Renal cortical epithelial cell (primary cell): ENCODE measurements around the gene OSBPL10. TPM values are rescaled to one million over a fixed set of nuclear protein-coding genes. Genes with fewer than 3 reads are reported as not detected.
"Not testable (repeated sequence)": the region's sequence is repeated elsewhere in the genome, so short reads cannot be mapped to it uniquely, and the experiment has no call there.

ENCODE experiments used
- DNase-seq: peaks from one replicate; pipeline ENCODE4 v3.0.0-alpha.2; 2011; ENCODE audit warnings: low read depth
- total RNA-seq: library from RNA; depleted of rRNA; stranded (reverse); fragments of >200 nt; gene quantifications from 2 replicates; pipeline ENCODE4 v1.2.3, GENCODE V29; 2014

OSBPL10 gene, protein sequence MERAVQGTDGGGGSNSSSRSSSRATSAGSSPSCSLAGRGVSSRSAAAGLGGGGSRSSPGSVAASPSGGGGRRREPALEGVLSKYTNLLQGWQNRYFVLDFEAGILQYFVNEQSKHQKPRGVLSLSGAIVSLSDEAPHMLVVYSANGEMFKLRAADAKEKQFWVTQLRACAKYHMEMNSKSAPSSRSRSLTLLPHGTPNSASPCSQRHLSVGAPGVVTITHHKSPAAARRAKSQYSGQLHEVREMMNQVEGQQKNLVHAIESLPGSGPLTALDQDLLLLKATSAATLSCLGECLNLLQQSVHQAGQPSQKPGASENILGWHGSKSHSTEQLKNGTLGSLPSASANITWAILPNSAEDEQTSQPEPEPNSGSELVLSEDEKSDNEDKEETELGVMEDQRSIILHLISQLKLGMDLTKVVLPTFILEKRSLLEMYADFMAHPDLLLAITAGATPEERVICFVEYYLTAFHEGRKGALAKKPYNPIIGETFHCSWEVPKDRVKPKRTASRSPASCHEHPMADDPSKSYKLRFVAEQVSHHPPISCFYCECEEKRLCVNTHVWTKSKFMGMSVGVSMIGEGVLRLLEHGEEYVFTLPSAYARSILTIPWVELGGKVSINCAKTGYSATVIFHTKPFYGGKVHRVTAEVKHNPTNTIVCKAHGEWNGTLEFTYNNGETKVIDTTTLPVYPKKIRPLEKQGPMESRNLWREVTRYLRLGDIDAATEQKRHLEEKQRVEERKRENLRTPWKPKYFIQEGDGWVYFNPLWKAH
- 17.0 and 78.3 TPM in 2 replicates for total RNA-seq

- DNase-seq, result peak; percentile 83
Observed at GRCh38 chr3:31981206-31982181, at the start of gene OSBPL10, which contains the start of gene ZNF860. TSS of gene OSBPL10 (minus strand) at chr3:31981262. CDS start at chr3:31981179, 83 bp downstream. TSS of gene ZNF860 (plus strand) at chr3:31981750. CDS start at chr3:31989080, 7,330 bp downstream.

- DNase-seq, result no peak
Observed at GRCh38 chr3:32026593-32026992, 45.5 kb upstream of the OSBPL10 start.

GRCh38 chr3:32022947-32023346 is 41.9 kb upstream of the OSBPL10 start:
- DNase-seq, result no peak

DNA sequence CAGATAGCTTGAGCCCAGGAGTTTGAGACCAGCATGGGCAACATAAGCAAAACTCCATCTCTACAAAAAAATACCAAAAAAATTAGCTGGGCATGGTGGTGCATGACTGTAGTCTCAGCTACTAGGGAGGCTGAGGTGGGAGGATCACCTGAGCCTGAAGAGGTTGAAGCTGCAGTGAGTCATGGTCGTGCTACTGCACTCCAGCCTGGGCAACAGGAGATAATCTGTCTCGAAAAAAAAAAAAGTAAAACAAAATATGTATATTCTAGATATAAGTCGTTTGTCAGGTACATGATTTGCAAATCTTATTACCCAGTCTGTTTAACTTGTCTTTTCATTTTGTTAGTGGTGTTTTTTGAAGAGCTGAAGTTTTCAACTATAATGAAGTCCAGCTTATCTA is 40.7 kb upstream of the OSBPL10 start:
- DNase-seq, result no peak

GRCh38 chr3:32021155-32021554 is 40.1 kb upstream of the OSBPL10 start:
- DNase-seq, result no peak

GRCh38 chr3:32018757-32019564 is 37.9 kb upstream of the OSBPL10 start:
- DNase-seq, result peak; percentile 62

GRCh38 chr3:32017286-32017685 is 36.2 kb upstream of the OSBPL10 start:
- no peak for DNase-seq

DNA sequence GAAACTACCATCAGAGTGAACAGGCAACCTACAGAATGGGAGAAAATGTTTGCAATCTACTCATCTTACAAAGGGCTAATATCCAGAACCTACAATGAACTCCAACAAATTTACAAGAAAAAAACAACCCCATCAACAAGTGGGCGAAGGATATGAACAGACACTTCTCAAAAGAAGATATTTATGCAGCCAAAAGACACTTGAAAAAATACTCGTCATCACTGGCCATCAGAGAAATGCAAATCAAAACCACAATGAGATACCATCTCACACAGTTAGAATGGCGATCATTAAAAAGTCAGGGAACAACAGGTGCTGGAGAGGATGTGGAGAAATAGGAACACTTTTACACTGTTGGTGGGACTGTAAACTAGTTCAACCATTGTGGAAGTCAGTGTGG is 34.6 kb upstream of the OSBPL10 start:
- not testable (repeated sequence) for DNase-seq

DNA sequence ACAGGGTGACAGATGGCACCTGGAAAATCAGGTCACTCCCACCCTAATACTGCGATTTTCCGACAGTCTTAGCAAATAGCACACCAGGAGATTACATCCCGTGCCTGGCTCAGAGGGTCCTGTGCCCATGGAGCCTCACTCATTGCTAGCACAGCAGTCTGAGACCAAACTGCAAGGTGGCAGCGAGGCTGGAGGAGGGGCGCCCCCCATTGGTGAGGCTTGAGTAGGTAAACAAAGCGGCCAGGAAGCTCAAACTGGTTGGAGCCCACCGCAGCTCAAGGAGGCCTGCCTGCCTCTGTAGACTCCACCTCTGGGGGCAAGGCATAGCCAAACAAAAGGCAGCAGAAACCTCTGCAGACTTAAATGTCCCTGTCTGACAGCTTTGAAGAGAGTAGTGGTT is 29.6 kb upstream of the OSBPL10 start:
- not testable (repeated sequence) for DNase-seq

DNA sequence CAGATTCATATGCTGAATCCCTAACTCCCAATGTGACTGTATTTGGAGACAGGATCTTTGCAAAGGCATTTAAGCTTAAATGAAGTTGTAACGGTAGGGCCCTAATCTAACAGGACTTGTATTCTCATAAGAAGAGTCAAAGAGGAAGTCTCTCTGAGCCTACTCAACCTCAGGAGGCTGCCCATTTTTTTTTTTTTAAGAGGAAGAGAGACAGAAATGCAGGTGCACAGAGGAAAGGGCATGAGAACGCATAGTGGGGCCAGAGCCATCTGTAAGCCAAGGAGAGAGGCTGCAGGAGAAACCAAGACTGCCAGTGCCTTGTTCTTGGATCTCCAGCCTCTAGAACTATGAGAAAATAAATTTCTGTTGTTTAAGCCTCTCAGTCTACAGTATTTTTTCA is 28.9 kb upstream of the OSBPL10 start:
- DNase-seq, result no peak

DNA sequence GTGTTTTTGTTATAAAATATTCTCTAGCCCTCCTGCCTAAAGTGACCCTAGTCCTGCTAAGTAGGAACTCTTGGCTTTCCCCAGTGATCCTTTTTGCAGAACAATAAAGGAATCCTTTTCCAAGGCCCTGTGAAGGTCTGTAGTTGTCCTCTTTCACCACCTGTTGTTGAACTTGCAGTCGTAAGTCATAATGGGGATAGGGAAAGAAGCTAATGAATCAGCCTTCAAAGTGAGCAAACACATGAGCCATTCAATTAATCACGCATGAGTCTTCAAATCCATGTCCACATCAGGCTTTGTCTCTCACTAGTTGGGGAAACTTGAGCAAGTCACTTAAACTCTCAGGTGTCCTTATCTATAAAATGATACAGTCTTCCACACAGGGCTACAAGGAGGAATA is 28.0 kb upstream of the OSBPL10 start:
- peak; percentile 47 for DNase-seq

DNA sequence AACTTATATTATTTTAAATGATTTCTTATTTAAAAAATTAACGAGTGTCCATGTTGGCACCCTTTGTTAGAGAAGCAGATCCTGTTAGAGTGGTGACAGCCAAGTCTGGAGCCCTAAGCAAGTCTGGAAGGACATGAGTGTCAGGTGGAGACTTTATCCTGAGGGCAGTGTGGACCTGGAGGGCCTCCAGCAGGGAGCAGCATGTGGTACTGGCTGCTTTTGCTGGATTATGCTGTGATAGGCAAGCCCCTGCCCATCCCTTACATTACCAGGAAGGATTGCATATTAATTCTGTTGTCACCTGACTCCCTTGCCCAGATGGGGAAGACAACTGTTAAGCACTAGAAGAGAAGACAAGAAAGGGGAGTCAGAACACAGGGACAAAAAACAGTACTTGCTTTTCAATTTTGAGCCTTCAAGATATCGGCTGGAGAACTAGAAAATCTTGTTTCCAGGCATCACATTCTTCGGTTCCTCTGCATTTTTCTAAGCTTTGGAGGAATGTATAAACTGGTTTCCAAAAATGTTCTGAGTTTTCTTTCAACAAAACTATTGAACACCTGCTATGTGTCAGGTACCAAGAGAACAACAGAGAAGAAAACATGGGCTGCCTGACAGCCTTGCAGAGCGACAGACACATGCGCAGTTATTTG is 23.2 kb upstream of the OSBPL10 start:
- DNase-seq, result no peak

- no peak for DNase-seq
Observed at GRCh38 chr3:32003380-32003779, 22.3 kb upstream of the OSBPL10 start.

- no peak for DNase-seq
Observed at GRCh38 chr3:32002561-32003368, 21.7 kb upstream of the OSBPL10 start.

GRCh38 chr3:32000877-32001276 is 19.8 kb upstream of the OSBPL10 start:
- DNase-seq, result no peak

- no peak for DNase-seq
Observed at GRCh38 chr3:31999907-32000439, 18.9 kb upstream of the OSBPL10 start.

DNA sequence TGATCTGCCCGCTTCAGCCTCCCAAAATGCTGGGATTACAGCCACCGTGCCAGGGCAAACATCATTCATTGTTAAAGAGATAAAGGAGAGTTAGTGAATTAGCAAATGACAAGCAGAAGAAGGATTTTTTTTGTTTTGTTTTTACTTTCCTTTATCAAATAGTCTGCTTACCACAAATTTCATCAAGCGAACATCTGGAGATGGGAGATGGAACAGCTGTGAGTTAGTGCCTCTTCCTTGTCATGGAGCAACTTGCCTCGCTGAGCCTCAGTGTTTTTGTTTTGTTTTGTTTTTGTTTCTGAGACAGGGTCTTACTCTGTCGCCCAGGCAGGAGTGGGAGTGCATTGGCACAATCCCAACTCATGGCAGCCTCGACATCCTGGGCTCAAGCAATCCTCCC is 16.4 kb upstream of the OSBPL10 start:
- DNase-seq, result no peak

DNA sequence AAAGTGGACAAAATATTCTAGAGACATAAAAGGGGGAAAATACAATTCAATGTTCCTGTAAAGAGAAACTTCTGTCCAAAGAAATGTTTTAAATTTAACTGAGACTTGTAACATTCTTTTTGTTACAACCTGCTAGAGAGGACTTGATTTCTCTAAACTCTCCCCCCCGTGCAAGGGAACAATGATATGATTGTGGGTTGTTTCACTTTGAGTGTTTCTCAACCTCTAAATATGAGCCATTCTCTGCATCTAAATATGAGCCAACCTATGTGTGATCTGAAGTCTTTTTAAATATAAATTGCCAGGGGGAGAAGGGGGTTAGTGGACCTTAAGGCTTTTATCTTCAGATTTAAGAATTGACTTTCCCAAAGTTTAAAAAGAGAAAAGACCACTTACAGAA is 15.1 kb upstream of the OSBPL10 start:
- DNase-seq, result no peak

DNA sequence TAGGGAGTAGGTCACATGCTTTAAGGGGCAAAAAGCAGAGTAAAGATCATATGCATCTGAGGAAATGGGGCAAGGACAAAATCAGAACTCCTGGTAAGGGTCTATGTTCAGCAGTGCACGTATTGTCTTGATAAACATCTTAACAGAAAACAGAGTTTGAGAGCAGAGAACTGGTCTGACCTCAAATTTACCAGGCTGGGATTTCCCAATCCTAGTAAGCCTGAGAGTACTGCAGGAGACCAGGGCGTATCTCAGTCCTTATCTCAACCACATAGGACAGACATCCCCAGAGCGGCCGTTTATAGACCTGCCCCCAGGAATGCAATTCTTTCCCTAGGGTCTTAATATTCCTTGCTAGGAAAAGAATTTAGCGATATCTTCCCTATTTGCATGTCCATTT is 14.0 kb upstream of the OSBPL10 start:
- not testable (repeated sequence) for DNase-seq
